Erythroblast (primary cell): ENCODE results near the gene TNS1.

Experiments
- GATA1 ChIP-seq: IDR thresholded peaks from 2 replicates; pipeline ENCODE4 v1.6.1; 2011; ENCODE audit warnings: low read depth, mild to moderate bottlenecking, control low read depth, low read length, moderate library complexity
- POLR2A ChIP-seq: IDR thresholded peaks from 2 replicates; pipeline ENCODE4 v1.6.1; 2011; ENCODE audit warnings: mild to moderate bottlenecking, low read length

GRCh38 chr2:217939629-217940245 lies 63.1 kb downstream of the TNS1 start:
- TF ChIP-seq POLR2A (no peak), GATA1 (no peak)
